ENCODE measurements around the gene KRT20. TPM values are rescaled to one million over a fixed set of nuclear protein-coding genes. Genes with fewer than 3 reads are reported as not detected.

Gene KRT20
- total and polyA plus RNA-seq, 2 of the 8 experiments (the other 6 are each of a cell fraction or from before 2014, with no cell fraction given), result not detected

- Histone ChIP-seq H3K79me2 (ENCODE audit: control insufficient read depth in 1 of 2, insufficient read depth in 2 of 2, low read length in 2 of 2) (no peaks in the 10 kb centered on the region), H4K20me1 (replicated peaks in 1 of 2; ENCODE audit: control insufficient read depth in 1 of 2, insufficient read depth in 2 of 2, low read length in 2 of 2) (no peaks in the 10 kb centered on the region), H3K27me3 (replicated peaks in 1 of 4; ENCODE audit: control insufficient read depth in 3 of 4, extremely low read depth in 1 of 4, insufficient read depth in 3 of 4, low read length in 3 of 4) (no peaks in the 10 kb centered on the region), H3K9ac (replicated peaks in 1 of 4; ENCODE audit: extremely low read depth in 1 of 4, low read depth in 3 of 4, low read length in 3 of 4) (no peak overlapping the region), H3K4me1 (replicated peaks in 1 of 4; ENCODE audit: control insufficient read depth in 3 of 4, insufficient read depth in 4 of 4, low read length in 3 of 4) (no peaks in the 10 kb centered on the region), H3K27ac (ENCODE audit: low read depth, low read length) (no peak overlapping the region), H4K8ac (ENCODE audit: extremely low read depth, insufficient read depth, low read length) (no peak overlapping the region), H3K56ac (replicated peaks; ENCODE audit: insufficient read length, low read depth, low read length) (no peak overlapping the region), H3K23me2 (ENCODE audit: low read depth, low read length) (no peaks in the 10 kb centered on the region), H2BK15ac (ENCODE audit: low read length) (no peak overlapping the region), H3K9me3 (ENCODE audit: insufficient read depth in 2 of 2, low read depth in 1 of 2, low read length in 1 of 2) (no peaks in the 10 kb centered on the region), H2AK5ac (ENCODE audit: low read depth, low read length) (no peak overlapping the region), H2BK120ac (replicated peaks; ENCODE audit: low read depth, low read length) (no peak overlapping the region), H2BK20ac (ENCODE audit: low read length) (no peak overlapping the region), H3K14ac (ENCODE audit: insufficient read length) (no peak overlapping the region), H3K18ac (ENCODE audit: extremely low read depth, low read length) (no peak overlapping the region), H4K5ac (ENCODE audit: insufficient read length, low read depth, low read length) (no peak overlapping the region), H2BK5ac (ENCODE audit: low read depth, low read length) (no peak overlapping the region), H3K4ac (replicated peaks; ENCODE audit: insufficient read length, low read depth, low read length) (no peak overlapping the region), H3K36me3 (ENCODE audit: control insufficient read depth in 2 of 4, insufficient read depth in 4 of 4, low read length in 3 of 4) (no peaks in the 10 kb centered on the region), H3K4me2 (ENCODE audit: insufficient read depth in 1 of 2, low read depth in 2 of 2, low read length in 2 of 2) (no peak overlapping the region), H2BK12ac (ENCODE audit: low read depth, low read length) (no peak overlapping the region), H4K91ac (replicated peaks; ENCODE audit: insufficient read length, low read length) (no peak overlapping the region), H3K23ac (ENCODE audit: insufficient read length) (no peak overlapping the region), H2AFZ (ENCODE audit: low read length) (no peak overlapping the region), H3K79me1 (ENCODE audit: low read depth, low read length) (no peaks in the 10 kb centered on the region), H3K4me3 (ENCODE audit: extremely low read depth in 1 of 4, insufficient read depth in 2 of 4, low read depth in 3 of 4, low read length in 4 of 4) (no peak overlapping the region)
- DNase-seq (ENCODE audit: low read depth in 1 of 2, low spot score in 2 of 2) (no peak), FAIRE-seq (no peak)
- WGBS, 2 experiments (ENCODE audit: extremely low coverage in 1 of 2, insufficient coverage in 1 of 2, insufficient read length in 1 of 2, insufficient replicate concordance in 2 of 2, low coverage in 1 of 2, low lambda C conversion rate in 2 of 2, missing lambda C conversion rate in 1 of 2), result 90% methylated on average over 3 of the region's 3 CpGs; no CpG with 5 or more reads in 1 of the 2 experiments
- ChIA-PET CTCF (ENCODE audit: partially characterized antibody) (interaction anchor here (1.1 to 5.6 kb wide), 4 partner anchors 64 to 752 kb away, joined by 3 to 28 read pairs (median 4); no protein-coding TSS in a partner anchor), POLR2A (ENCODE audit: partially characterized antibody) (no interaction called here)
- TF ChIP-seq RFX5 (IDR thresholded peaks at IDR 0.05; ENCODE audit: borderline replicate concordance, low read depth, low read length), result no peak
- TF ChIP-seq SUZ12 (IDR thresholded peaks at IDR 0.05; ENCODE audit: low read length), result no peak
- no peak for TF ChIP-seq NANOG (IDR thresholded peaks at IDR 0.05; ENCODE audit: insufficient read depth, low read depth, low read length, poor library complexity, severe bottlenecking)
- TF ChIP-seq NRF1 (IDR thresholded peaks at IDR 0.05; ENCODE audit: low read depth, low read length), result no peak
- TF ChIP-seq PHF8 (conservative IDR thresholded peaks at IDR 0.05; ENCODE audit: low read depth, low read length), result no peak
- no peak for TF ChIP-seq E2F6 (IDR thresholded peaks at IDR 0.05)
- TF ChIP-seq POLR2AphosphoS5 (IDR thresholded peaks at IDR 0.05; ENCODE audit: low read depth, low read length), result no peak
- no peak for TF ChIP-seq CTCF (IDR thresholded peaks at IDR 0.05; ENCODE audit: control extremely low read depth in 1 of 3, insufficient read depth in 1 of 3, low read depth in 1 of 3, low read length in 3 of 3)
- no peak for TF ChIP-seq ATF2 (IDR thresholded peaks at IDR 0.05; ENCODE audit: low read length)
Measured at GRCh38 chr17:40915199-40915661, 30.2 kb upstream of the KRT20 start.
